ENCODE data around the gene NFIA. TPM values are rescaled to one million over a fixed set of nuclear protein-coding genes. Genes with fewer than 3 reads are reported as not detected.
A peak's percentile ranks its signal among the peaks of the same experiment; 100 is the strongest.

Gene NFIA
- polyA plus RNA-seq, 1 donor, result 9.6 TPM

GRCh38 chr1:61091455-61091854 lies 9.1 kb downstream of the NFIA start:
- Histone ChIP-seq H3K27ac (ENCODE audit: low read length) (no peak overlapping the region), H3K36me3 (ENCODE audit: control insufficient read depth, insufficient read depth, low read length) (peaks cover 6% of the 10 kb centered on the region), H3K4me1 (ENCODE audit: control insufficient read depth, insufficient read depth, low read length) (no peaks in the 10 kb centered on the region), H3K4me3 (ENCODE audit: low read length) (no peak overlapping the region), H3K27me3 (ENCODE audit: control insufficient read depth, insufficient read depth, low read length) (no peaks in the 10 kb centered on the region), H3K9me3 (ENCODE audit: control insufficient read depth, low read depth, low read length) (no peaks in the 10 kb centered on the region)
- no peak for DNase-seq
- 83% methylated on average over 1 of the region's 3 CpGs for WGBS (ENCODE audit: insufficient coverage, low lambda C conversion rate)

- no peaks in the 10 kb centered on the region for H3K4me1 ChIP-seq (ENCODE audit: control insufficient read depth, insufficient read depth, low read length)
- H3K4me3 ChIP-seq (ENCODE audit: low read length), result no peak overlapping the region
- H3K27me3 ChIP-seq (ENCODE audit: control insufficient read depth, insufficient read depth, low read length), result no peaks in the 10 kb centered on the region
- DNase-seq, result peak in 1 of 2 donors; percentile 24
- H3K36me3 ChIP-seq (ENCODE audit: control insufficient read depth, insufficient read depth, low read length), result peaks cover 6% of the 10 kb centered on the region
- no CpG with 5 or more reads among the region's 5 CpGs for WGBS (ENCODE audit: insufficient coverage, low lambda C conversion rate)
- H3K27ac ChIP-seq (ENCODE audit: low read length), result no peak overlapping the region
- H3K9me3 ChIP-seq (ENCODE audit: control insufficient read depth, low read depth, low read length), result no peaks in the 10 kb centered on the region
Measured at GRCh38 chr1:61092642-61093041, 10.3 kb downstream of the NFIA start.

GRCh38 chr1:61093525-61094137 lies 11.3 kb downstream of the NFIA start:
- no CpG with 5 or more reads among the region's 2 CpGs for WGBS (ENCODE audit: insufficient coverage, low lambda C conversion rate)
- Histone ChIP-seq H3K4me1 (ENCODE audit: control insufficient read depth, insufficient read depth, low read length) (no peaks in the 10 kb centered on the region), H3K9me3 (ENCODE audit: control insufficient read depth, low read depth, low read length) (no peaks in the 10 kb centered on the region), H3K4me3 (ENCODE audit: low read length) (no peak overlapping the region), H3K27me3 (ENCODE audit: control insufficient read depth, insufficient read depth, low read length) (no peaks in the 10 kb centered on the region), H3K36me3 (ENCODE audit: control insufficient read depth, insufficient read depth, low read length) (peaks cover 1% of the 10 kb centered on the region), H3K27ac (ENCODE audit: low read length) (no peak overlapping the region)
- no peak for DNase-seq

GRCh38 chr1:61094677-61095469 lies 12.5 kb downstream of the NFIA start:
- Histone ChIP-seq H3K4me3 (ENCODE audit: low read length) (no peak overlapping the region), H3K27me3 (ENCODE audit: control insufficient read depth, insufficient read depth, low read length) (no peaks in the 10 kb centered on the region), H3K9me3 (ENCODE audit: control insufficient read depth, low read depth, low read length) (no peaks in the 10 kb centered on the region), H3K4me1 (ENCODE audit: control insufficient read depth, insufficient read depth, low read length) (no peaks in the 10 kb centered on the region), H3K36me3 (ENCODE audit: control insufficient read depth, insufficient read depth, low read length) (no peaks in the 10 kb centered on the region), H3K27ac (ENCODE audit: low read length) (no peak overlapping the region)
- WGBS (ENCODE audit: insufficient coverage, low lambda C conversion rate), result 80% methylated on average over 4 of the region's 4 CpGs
- no peak for DNase-seq

GRCh38 chr1:61095470-61095812 lies 13.1 kb downstream of the NFIA start:
- no peak for DNase-seq
- Histone ChIP-seq H3K36me3 (ENCODE audit: control insufficient read depth, insufficient read depth, low read length) (no peaks in the 10 kb centered on the region), H3K27me3 (ENCODE audit: control insufficient read depth, insufficient read depth, low read length) (no peaks in the 10 kb centered on the region), H3K9me3 (ENCODE audit: control insufficient read depth, low read depth, low read length) (no peaks in the 10 kb centered on the region), H3K4me3 (ENCODE audit: low read length) (no peak overlapping the region), H3K4me1 (ENCODE audit: control insufficient read depth, insufficient read depth, low read length) (no peaks in the 10 kb centered on the region), H3K27ac (ENCODE audit: low read length) (no peak overlapping the region)
- WGBS (ENCODE audit: insufficient coverage, low lambda C conversion rate), result 100% methylated on average over 1 of the region's 2 CpGs

- Histone ChIP-seq H3K36me3 (ENCODE audit: control insufficient read depth, insufficient read depth, low read length) (no peaks in the 10 kb centered on the region), H3K9me3 (ENCODE audit: control insufficient read depth, low read depth, low read length) (no peaks in the 10 kb centered on the region), H3K27ac (ENCODE audit: low read length) (no peak overlapping the region), H3K4me1 (ENCODE audit: control insufficient read depth, insufficient read depth, low read length) (no peaks in the 10 kb centered on the region), H3K4me3 (ENCODE audit: low read length) (no peak overlapping the region), H3K27me3 (ENCODE audit: control insufficient read depth, insufficient read depth, low read length) (no peaks in the 10 kb centered on the region)
- WGBS (ENCODE audit: insufficient coverage, low lambda C conversion rate), result 100% methylated on average over 1 of the region's 1 CpG
- no peak for DNase-seq
Measured at GRCh38 chr1:61097317-61097716, 15.0 kb downstream of the NFIA start.

GRCh38 chr1:61097722-61098121 lies 15.4 kb downstream of the NFIA start:
- no peaks in the 10 kb centered on the region for H3K4me1 ChIP-seq (ENCODE audit: control insufficient read depth, insufficient read depth, low read length)

GRCh38 chr1:61098333-61098732 lies 16.0 kb downstream of the NFIA start:
- Histone ChIP-seq H3K9me3 (ENCODE audit: control insufficient read depth, low read depth, low read length) (no peaks in the 10 kb centered on the region), H3K4me3 (ENCODE audit: low read length) (no peak overlapping the region), H3K36me3 (ENCODE audit: control insufficient read depth, insufficient read depth, low read length) (no peaks in the 10 kb centered on the region), H3K27ac (ENCODE audit: low read length) (no peak overlapping the region), H3K4me1 (ENCODE audit: control insufficient read depth, insufficient read depth, low read length) (no peaks in the 10 kb centered on the region), H3K27me3 (ENCODE audit: control insufficient read depth, insufficient read depth, low read length) (no peaks in the 10 kb centered on the region)
- 100% methylated on average over 1 of the region's 3 CpGs for WGBS (ENCODE audit: insufficient coverage, low lambda C conversion rate)
- DNase-seq, result no peak

More at GRCh38 chr1:61097722-61098121, 15.4 kb downstream of the NFIA start:
- 100% methylated on average over 1 of the region's 1 CpG for WGBS (ENCODE audit: insufficient coverage, low lambda C conversion rate)
- H3K9me3 ChIP-seq (ENCODE audit: control insufficient read depth, low read depth, low read length), result no peaks in the 10 kb centered on the region
- no peak overlapping the region for H3K4me3 ChIP-seq (ENCODE audit: low read length)
- H3K27ac ChIP-seq (ENCODE audit: low read length), result no peak overlapping the region
- H3K36me3 ChIP-seq (ENCODE audit: control insufficient read depth, insufficient read depth, low read length), result no peaks in the 10 kb centered on the region
- H3K27me3 ChIP-seq (ENCODE audit: control insufficient read depth, insufficient read depth, low read length), result no peaks in the 10 kb centered on the region
- DNase-seq, result no peak

GRCh38 chr1:61098906-61099437 lies 16.6 kb downstream of the NFIA start:
- Histone ChIP-seq H3K9me3 (ENCODE audit: control insufficient read depth, low read depth, low read length) (no peaks in the 10 kb centered on the region), H3K4me3 (ENCODE audit: low read length) (no peak overlapping the region), H3K27me3 (ENCODE audit: control insufficient read depth, insufficient read depth, low read length) (no peaks in the 10 kb centered on the region), H3K4me1 (ENCODE audit: control insufficient read depth, insufficient read depth, low read length) (no peaks in the 10 kb centered on the region), H3K36me3 (ENCODE audit: control insufficient read depth, insufficient read depth, low read length) (no peaks in the 10 kb centered on the region), H3K27ac (ENCODE audit: low read length) (no peak overlapping the region)
- DNase-seq, result no peak
- 100% methylated on average over 2 of the region's 4 CpGs for WGBS (ENCODE audit: insufficient coverage, low lambda C conversion rate)

GRCh38 chr1:61100578-61100977 lies 18.2 kb downstream of the NFIA start:
- H3K4me3 ChIP-seq (ENCODE audit: low read length), result no peak overlapping the region
- no peaks in the 10 kb centered on the region for H3K36me3 ChIP-seq (ENCODE audit: control insufficient read depth, insufficient read depth, low read length)
- DNase-seq, result no peak
- H3K9me3 ChIP-seq (ENCODE audit: control insufficient read depth, low read depth, low read length), result no peaks in the 10 kb centered on the region
- H3K27ac ChIP-seq (ENCODE audit: low read length), result no peak overlapping the region
- no peaks in the 10 kb centered on the region for H3K27me3 ChIP-seq (ENCODE audit: control insufficient read depth, insufficient read depth, low read length)
- WGBS (ENCODE audit: insufficient coverage, low lambda C conversion rate), result no CpG with 5 or more reads among the region's 2 CpGs
- no peaks in the 10 kb centered on the region for H3K4me1 ChIP-seq (ENCODE audit: control insufficient read depth, insufficient read depth, low read length)

Data from large intestine (tissue), 3 donors.